HCT116 (cell line): ENCODE results near the gene GFI1.
A peak's percentile ranks its signal among the peaks of the same experiment; 100 is the strongest.

ENCODE experiments used
- CTCF ChIP-seq, 3 experiments: fragments of 200-600 bp in 1 of 3; sonication (generic) in 1 of 3; IDR thresholded peaks in 2 of 3; conservative IDR thresholded peaks in 1 of 3; 2 replicates each; pipeline ENCODE4 v1.5.1; 2012 to 2017; ENCODE audit warnings: low read depth in 2 of 3, low read length in 2 of 3, antibody characterized with exemption in 1 of 3, borderline replicate concordance in 1 of 3, control low read depth in 1 of 3, mild to moderate bottlenecking in 1 of 3, mixed read lengths in 1 of 3, mixed run types in 1 of 3, moderate library complexity in 1 of 3; ENCODE audit not compliant: insufficient read depth in 1 of 3
- EGR1 ChIP-seq: IDR thresholded peaks from 2 replicates; pipeline ENCODE4 v1.6.1; 2012; ENCODE audit warnings: low read depth
- EZH2 ChIP-seq: fragments of 200-600 bp; sonication (generic); IDR thresholded peaks from 2 replicates; pipeline ENCODE4 v1.6.1; 2017; ENCODE audit warnings: antibody characterized with exemption, mixed run types
- EZH2phosphoT487 ChIP-seq: fragments of 200-600 bp; IDR thresholded peaks from 2 replicates; pipeline ENCODE4 v1.6.1; 2018; ENCODE audit warnings: antibody characterized with exemption, borderline replicate concordance
- JUND ChIP-seq: IDR thresholded peaks from 2 replicates; pipeline ENCODE4 v1.6.1; 2012
- POLR2A ChIP-seq: IDR thresholded peaks from 2 replicates; pipeline ENCODE4 v1.7.0; 2011; ENCODE audit warnings: borderline replicate concordance; ENCODE audit not compliant: insufficient read depth, insufficient read length; ENCODE audit errors: extremely low read depth
- POLR2AphosphoS5 ChIP-seq: IDR thresholded peaks from 2 replicates; pipeline ENCODE4 v1.6.1; 2011; ENCODE audit warnings: mild to moderate bottlenecking, low read depth, low read length, moderate library complexity
- REST ChIP-seq: IDR thresholded peaks from 2 replicates; pipeline ENCODE4 v1.6.1; 2012; ENCODE audit warnings: low read depth
- SIN3A ChIP-seq: IDR thresholded peaks from 2 replicates; pipeline ENCODE4 v1.6.1; 2012; ENCODE audit warnings: low read depth
- YY1 ChIP-seq: IDR thresholded peaks from 2 replicates; pipeline ENCODE4 v1.6.1; 2011; ENCODE audit warnings: low read length, low read depth, moderate library complexity, mild to moderate bottlenecking; ENCODE audit not compliant: insufficient replicate concordance; ENCODE audit errors: extremely low read depth
- ZBTB33 ChIP-seq: IDR thresholded peaks from 2 replicates; pipeline ENCODE4 v1.6.1; 2011; ENCODE audit warnings: mild to moderate bottlenecking, low read length, moderate library complexity; ENCODE audit not compliant: insufficient replicate concordance; ENCODE audit errors: extremely low read depth

- TF ChIP-seq CTCF (IDR thresholded peaks at IDR 0.05 in 2 of 3, conservative IDR thresholded peaks at IDR 0.05 in 1 of 3; ENCODE audit: borderline replicate concordance in 1 of 3, insufficient read depth in 1 of 3, low read depth in 2 of 3, low read length in 2 of 3) (no peak), POLR2AphosphoS5 (peak; percentile 40), EZH2phosphoT487 (no peak), EGR1 (no peak), EZH2 (no peak), SIN3A (no peak), JUND (no peak), ZBTB33 (no peak), POLR2A (peak; percentile 39), YY1 (no peak), REST (no peak)
Observed at GRCh38 chr1:92486251-92487077, at the start of gene GFI1.
